SK-N-SH (cell line): ENCODE data around the gene FBXW8.

Experiments
- CTCF ChIP-seq: fragments of 200-600 bp; sonication (generic); IDR thresholded peaks from 2 replicates; pipeline ENCODE4 v1.6.1; 2017; ENCODE audit warnings: antibody characterized with exemption, mild to moderate bottlenecking, moderate library complexity
- EP300 ChIP-seq, 2 experiments: IDR thresholded peaks; 2 replicates each; pipeline versions ENCODE4 v1.4.0 to v1.6.1; 2012; ENCODE audit warnings: borderline replicate concordance in 1 of 2, low read depth in 1 of 2, low read length in 1 of 2
- FOXM1 ChIP-seq: IDR thresholded peaks from 2 replicates; pipeline ENCODE4 v1.4.0; 2012; ENCODE audit warnings: low read depth, mild to moderate bottlenecking
- MAX ChIP-seq: IDR thresholded peaks from 2 replicates; pipeline ENCODE4 v1.4.0; 2012; ENCODE audit warnings: low read depth
- MXI1 ChIP-seq: IDR thresholded peaks from 2 replicates; pipeline ENCODE4 v1.6.1; 2012; ENCODE audit warnings: mild to moderate bottlenecking, low read depth, low read length, improper control_type of control experiment
- PBX3 ChIP-seq: IDR thresholded peaks from 2 replicates; pipeline ENCODE4; 2012
- POLR2AphosphoS5 ChIP-seq: IDR thresholded peaks from 2 replicates; pipeline ENCODE4 v1.6.1; 2012; ENCODE audit warnings: low read depth, low read length
- RAD21 ChIP-seq: IDR thresholded peaks from 2 replicates; pipeline ENCODE4 v1.6.1; 2012; ENCODE audit warnings: mild to moderate bottlenecking, low read length
- RFX5 ChIP-seq: IDR thresholded peaks from 2 replicates; pipeline ENCODE4 v1.6.1; 2012; ENCODE audit warnings: mild to moderate bottlenecking, improper control_type of control experiment, low read length

GRCh38 chr12:117046011-117046369 lies 135.2 kb downstream of the FBXW8 start:
- peak; percentile 13; the same call in 1 of the 2 replicates for TF ChIP-seq CTCF
- no peak for TF ChIP-seq POLR2AphosphoS5
- TF ChIP-seq MAX: no peak
- 0 out of 2 replicates have a peak, but pooled peaks have one; percentile 23 for TF ChIP-seq MXI1
- TF ChIP-seq RFX5: no peak
- TF ChIP-seq RAD21: no peak
- TF ChIP-seq FOXM1: no peak
- TF ChIP-seq PBX3: no peak
- no peak for TF ChIP-seq EP300 (IDR thresholded peaks at IDR 0.05; ENCODE audit: borderline replicate concordance in 1 of 2, low read depth in 1 of 2, low read length in 1 of 2)
